Mucosa of stomach (tissue), 1 donor: Measurements from ENCODE around the gene TMEM181.

Experiments
- H3K27me3 ChIP-seq: one replicate; pipeline ENCODE4 v1.7.0; 2013; ENCODE audit warnings: mild to moderate bottlenecking, low read length; ENCODE audit not compliant: control insufficient read depth, insufficient read depth
- H3K36me3 ChIP-seq: one replicate; pipeline ENCODE4 v1.7.0; 2013; ENCODE audit warnings: low read length; ENCODE audit not compliant: control insufficient read depth, insufficient read depth
- H3K4me1 ChIP-seq: one replicate; pipeline ENCODE4 v1.7.0; 2013; ENCODE audit warnings: mild to moderate bottlenecking, low read length; ENCODE audit not compliant: control insufficient read depth, insufficient read depth
- H3K4me3 ChIP-seq: one replicate; pipeline ENCODE4 v1.7.0; 2013; ENCODE audit warnings: low read length
- H3K9ac ChIP-seq: one replicate; pipeline ENCODE4 v1.7.0; 2013; ENCODE audit warnings: mild to moderate bottlenecking, low read length, moderate library complexity
- H3K9me3 ChIP-seq: one replicate; pipeline ENCODE4 v1.7.0; 2013; ENCODE audit warnings: mild to moderate bottlenecking, low read length, moderate library complexity; ENCODE audit not compliant: control insufficient read depth
- donor health status: Pancreatic carcinoma.

Gene TMEM181

GRCh38 chr6:158622545-158623190 is 62.8 kb downstream of the TMEM181 start:
- Histone ChIP-seq H3K27me3 (no peaks in the 10 kb centered on the region), H3K9ac (no peak overlapping the region), H3K4me3 (no peak overlapping the region), H3K9me3 (no peaks in the 10 kb centered on the region), H3K36me3 (peaks cover 3% of the 10 kb centered on the region), H3K4me1 (no peaks in the 10 kb centered on the region)

- H3K9me3 ChIP-seq = no peaks in the 10 kb centered on the region
- H3K4me3 ChIP-seq = no peak overlapping the region
- no peaks in the 10 kb centered on the region for H3K27me3 ChIP-seq
- peaks cover 3% of the 10 kb centered on the region for H3K36me3 ChIP-seq
- no peak overlapping the region for H3K9ac ChIP-seq
- peaks cover 3% of the 10 kb centered on the region for H3K4me1 ChIP-seq
Observed at GRCh38 chr6:158624684-158625682, 65.1 kb downstream of the TMEM181 start.

- Histone ChIP-seq H3K9me3 (no peaks in the 10 kb centered on the region), H3K36me3 (peaks cover 3% of the 10 kb centered on the region)
Observed at GRCh38 chr6:158625881-158626305, 66.0 kb downstream of the TMEM181 start.

DNA sequence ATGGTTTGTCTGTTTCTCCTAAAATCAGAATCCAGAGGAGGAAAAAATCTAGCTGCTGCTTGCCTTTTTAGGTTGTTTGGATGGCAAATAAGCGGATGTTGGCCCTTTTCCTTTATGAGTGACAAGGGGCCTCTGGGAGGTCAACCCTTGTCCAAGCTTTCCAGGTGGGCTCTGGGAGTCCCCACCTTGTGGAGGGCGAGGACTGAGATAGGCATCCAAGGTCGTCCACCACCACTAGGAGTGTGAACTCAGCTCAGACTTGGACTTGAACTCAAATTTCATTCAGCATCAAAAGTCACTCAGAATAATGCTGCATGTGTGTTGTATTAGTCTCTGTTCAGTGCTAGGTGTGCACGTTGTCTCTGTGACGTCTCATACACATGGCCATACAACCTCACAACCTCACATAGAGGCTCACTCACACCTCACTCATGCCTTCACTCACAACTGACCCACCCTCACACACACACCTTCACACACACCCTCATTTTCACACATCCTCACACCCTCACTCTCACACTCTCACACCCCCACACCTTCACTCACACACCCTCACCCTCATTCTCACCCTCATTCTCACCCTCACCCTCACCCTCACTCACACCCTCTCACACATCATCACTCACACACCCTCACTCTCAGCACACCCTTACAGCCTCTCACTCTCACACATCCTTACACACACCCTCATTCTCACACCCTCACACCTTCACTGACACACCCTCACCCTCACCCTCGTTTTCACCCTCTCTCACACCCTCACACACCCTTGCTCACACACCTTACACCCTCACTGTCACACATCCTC is 66.7 kb downstream of the TMEM181 start:
- peaks cover 3% of the 10 kb centered on the region for H3K36me3 ChIP-seq

More at GRCh38 chr6:158625881-158626305, 66.0 kb downstream of the TMEM181 start:
- Histone ChIP-seq H3K27me3 (no peaks in the 10 kb centered on the region), H3K9ac (no peak overlapping the region), H3K4me3 (no peak overlapping the region), H3K4me1 (peaks cover 13% of the 10 kb centered on the region)

GRCh38 chr6:158627168-158627939 is 67.5 kb downstream of the TMEM181 start:
- Histone ChIP-seq H3K4me1 (peaks cover 27% of the 10 kb centered on the region), H3K27me3 (no peaks in the 10 kb centered on the region), H3K4me3 (no peak overlapping the region), H3K9me3 (no peaks in the 10 kb centered on the region), H3K36me3 (peaks cover 3% of the 10 kb centered on the region), H3K9ac (no peak overlapping the region)

More for the DNA sequence above, 66.7 kb downstream of the TMEM181 start:
- Histone ChIP-seq H3K27me3 (no peaks in the 10 kb centered on the region), H3K9ac (no peak overlapping the region), H3K9me3 (no peaks in the 10 kb centered on the region), H3K4me1 (peaks cover 19% of the 10 kb centered on the region), H3K4me3 (no peak overlapping the region)

DNA sequence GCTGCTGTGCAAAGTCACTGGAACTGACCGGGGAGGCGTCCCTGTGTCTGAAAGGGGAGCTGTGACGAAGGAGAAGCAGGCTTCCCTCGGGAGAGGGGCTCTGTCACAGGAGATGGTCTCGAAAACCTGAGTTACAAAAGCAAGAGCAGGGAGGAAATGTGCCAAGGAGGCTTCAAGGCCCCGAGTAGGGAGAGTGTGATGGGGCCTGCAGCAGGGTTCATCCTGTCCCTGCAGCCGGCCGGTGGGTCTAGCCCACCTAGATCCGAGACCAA is 68.0 kb downstream of the TMEM181 start:
- Histone ChIP-seq H3K36me3 (peaks cover 3% of the 10 kb centered on the region), H3K9ac (no peak overlapping the region), H3K9me3 (no peaks in the 10 kb centered on the region), H3K4me1 (peaks cover 32% of the 10 kb centered on the region), H3K27me3 (no peaks in the 10 kb centered on the region), H3K4me3 (no peak overlapping the region)

DNA sequence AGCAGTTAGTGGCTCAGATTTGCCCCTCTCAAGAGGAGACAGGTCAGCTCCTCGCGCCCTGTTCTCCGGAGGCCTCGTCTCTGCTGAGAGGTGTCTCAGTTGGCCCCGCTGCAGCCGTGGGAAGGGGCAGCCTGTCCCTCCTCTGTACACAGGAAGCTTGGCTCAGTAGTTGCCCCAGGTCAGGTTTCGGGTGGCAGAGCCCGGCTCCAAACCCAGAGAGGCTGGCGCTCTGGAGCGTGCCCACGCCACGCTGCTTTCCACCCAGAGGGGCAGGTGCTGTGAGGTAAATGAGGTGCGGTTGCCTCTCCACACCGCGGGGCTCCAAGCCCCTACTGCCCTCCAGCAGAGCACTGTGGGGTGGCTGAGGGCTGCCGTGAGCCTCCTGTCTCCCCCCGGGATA is 68.7 kb downstream of the TMEM181 start:
- Histone ChIP-seq H3K4me3 (no peak overlapping the region), H3K9ac (no peak overlapping the region), H3K9me3 (no peaks in the 10 kb centered on the region), H3K36me3 (peaks cover 3% of the 10 kb centered on the region), H3K27me3 (no peaks in the 10 kb centered on the region), H3K4me1 (peaks cover 32% of the 10 kb centered on the region)

DNA sequence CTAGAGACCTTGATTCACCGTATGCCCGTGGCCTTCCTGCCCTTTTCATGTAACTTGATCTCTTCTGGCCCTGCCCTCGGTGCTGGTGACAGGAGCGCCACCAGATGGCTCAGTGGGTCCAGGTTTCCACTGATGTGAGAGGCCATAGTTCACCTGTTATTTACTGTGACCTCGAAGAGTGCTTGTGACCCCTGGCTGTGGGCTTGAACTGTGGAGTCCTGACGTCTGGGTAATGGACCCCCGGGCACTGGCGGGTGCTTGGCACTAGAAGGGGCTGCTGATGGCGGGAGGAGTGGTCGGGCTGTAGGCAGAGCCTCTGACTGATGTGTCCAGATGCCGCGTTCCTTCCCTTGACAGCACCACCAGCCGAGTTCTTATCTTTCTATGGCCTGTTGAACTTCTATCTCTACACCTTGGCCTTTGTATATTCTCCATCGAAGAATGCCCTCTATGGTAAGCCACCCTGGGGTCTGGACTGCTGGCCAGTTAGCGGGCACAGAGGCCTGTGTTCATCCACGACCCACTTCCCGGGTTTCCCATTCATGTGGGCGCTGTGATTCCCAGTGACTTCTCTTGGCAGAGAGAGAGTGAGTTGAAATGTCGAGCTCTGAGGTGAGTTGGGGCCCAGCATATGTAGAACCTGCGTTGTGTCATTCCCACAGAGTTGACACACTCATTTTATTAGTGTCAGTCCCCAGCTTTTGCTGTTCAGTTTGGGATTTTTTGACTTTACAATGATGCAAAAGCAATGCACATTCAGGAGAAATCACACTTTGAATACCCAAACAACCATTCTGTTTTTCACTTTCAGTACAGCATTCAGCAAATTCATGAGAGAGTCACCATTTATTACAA is 69.7 kb downstream of the TMEM181 start:
- Histone ChIP-seq H3K4me3 (no peak overlapping the region), H3K27me3 (no peaks in the 10 kb centered on the region), H3K9ac (no peak overlapping the region), H3K4me1 (peaks cover 32% of the 10 kb centered on the region), H3K9me3 (no peaks in the 10 kb centered on the region), H3K36me3 (peaks cover 3% of the 10 kb centered on the region)

- no peaks in the 10 kb centered on the region for H3K9me3 ChIP-seq
- H3K4me1 ChIP-seq = peaks cover 32% of the 10 kb centered on the region
- no peak overlapping the region for H3K4me3 ChIP-seq
- H3K36me3 ChIP-seq = peaks cover 3% of the 10 kb centered on the region
- peak overlapping the region; percentile 27 for H3K9ac ChIP-seq
- H3K27me3 ChIP-seq = no peaks in the 10 kb centered on the region
Observed at GRCh38 chr6:158630938-158631616, 71.2 kb downstream of the TMEM181 start.

DNA sequence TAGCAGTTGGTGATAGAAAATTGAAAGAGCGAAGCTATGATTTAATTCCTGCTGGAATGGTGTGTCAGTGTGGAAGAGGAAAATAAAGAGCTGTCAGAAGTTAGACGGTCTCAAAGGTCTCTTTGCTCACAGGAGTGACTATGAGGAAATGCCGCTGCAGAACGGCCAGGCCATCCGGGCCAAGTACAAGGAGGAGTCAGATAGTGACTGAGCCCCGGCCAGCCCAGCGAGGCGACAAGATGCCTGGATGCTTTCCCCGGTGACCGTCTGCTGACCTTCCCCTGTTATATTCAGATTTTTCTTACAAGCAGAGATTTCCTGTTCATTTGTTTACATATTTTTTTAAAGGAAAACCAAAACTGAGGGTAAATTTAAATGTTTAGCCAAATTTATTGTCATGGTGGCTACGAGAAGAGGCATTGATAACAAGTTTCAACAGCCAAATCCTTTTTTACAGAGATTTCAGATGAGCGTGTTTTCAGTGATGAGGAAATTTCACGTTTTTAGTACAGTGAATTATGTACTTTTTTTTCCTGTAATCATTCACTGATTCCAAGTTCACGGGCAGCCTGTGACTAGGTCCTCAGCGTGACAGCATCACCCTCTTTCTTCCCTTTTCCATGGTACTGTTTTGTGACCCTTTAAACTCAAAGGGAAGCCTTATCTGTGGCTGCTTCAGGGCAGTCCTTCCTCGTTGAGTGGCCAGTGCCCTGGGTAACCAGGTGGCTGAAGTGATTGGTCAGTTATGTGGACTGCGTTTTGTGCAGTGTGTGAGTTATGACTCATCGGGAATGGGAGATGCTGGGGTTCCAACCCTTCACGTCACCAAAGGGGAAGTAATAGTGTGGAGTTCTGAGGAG is 72.0 kb downstream of the TMEM181 start:
- H3K27me3 ChIP-seq = no peaks in the 10 kb centered on the region
- H3K4me3 ChIP-seq = no peak overlapping the region
- H3K9me3 ChIP-seq = no peaks in the 10 kb centered on the region
- H3K36me3 ChIP-seq = no peaks in the 10 kb centered on the region
- peak overlapping the region; percentile 27 for H3K9ac ChIP-seq
- peaks cover 32% of the 10 kb centered on the region for H3K4me1 ChIP-seq
